ENCODE measurements around the gene SNCA. TPM values are rescaled to one million over a fixed set of nuclear protein-coding genes. Genes with fewer than 3 reads are reported as not detected.

The SNCA gene
- total and polyA plus RNA-seq, 2 of the 8 experiments (the other 6 are each of a cell fraction or from before 2014, with no cell fraction given): 8.5 to 16.8 TPM

DNA sequence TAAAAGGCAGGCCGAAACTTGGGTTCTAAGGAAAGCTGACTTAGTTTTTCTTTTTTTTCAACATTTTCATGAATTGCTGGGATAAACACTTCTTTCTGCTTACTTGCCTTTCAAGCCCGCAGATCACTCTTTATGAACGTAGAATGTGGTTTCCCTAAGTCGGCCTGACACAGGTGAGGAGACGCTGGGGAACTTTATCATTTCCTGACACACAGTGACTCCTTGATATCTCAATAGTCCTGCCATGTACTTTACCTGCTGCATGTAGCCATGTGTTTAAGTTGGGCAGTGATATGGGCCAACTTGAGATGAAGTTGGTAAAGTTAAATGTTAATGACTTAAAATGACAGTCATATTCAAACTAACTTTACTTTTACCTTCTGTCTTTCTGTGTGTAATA, 26.6 kb upstream of the SNCA start:
- no peaks in the 10 kb centered on the region for H3K79me1 ChIP-seq (ENCODE audit: low read depth, low read length)
- no peak overlapping the region for H3K4me3 ChIP-seq (ENCODE audit: extremely low read depth in 1 of 4, insufficient read depth in 2 of 4, low read depth in 3 of 4, low read length in 4 of 4)
- CTCF ChIA-PET (ENCODE audit: partially characterized antibody): interaction anchor here (1.3 kb wide), 1 partner anchor 222 kb away, joined by 3 read pairs; no protein-coding TSS in a partner anchor
- H4K91ac ChIP-seq (replicated peaks; ENCODE audit: insufficient read length, low read length): no peak overlapping the region
- no peaks in the 10 kb centered on the region for H3K4me1 ChIP-seq (replicated peaks in 1 of 4; ENCODE audit: control insufficient read depth in 3 of 4, insufficient read depth in 4 of 4, low read length in 3 of 4)
- H2AFZ ChIP-seq (ENCODE audit: low read length): 0 out of 2 replicates have a peak overlapping the region, but pooled peaks have one; percentile 18
- no peak overlapping the region for H3K4ac ChIP-seq (replicated peaks; ENCODE audit: insufficient read length, low read depth, low read length)
- H3K14ac ChIP-seq (ENCODE audit: insufficient read length): no peak overlapping the region
- DNase-seq (ENCODE audit: low read depth in 1 of 2, low spot score in 2 of 2) (no peak), FAIRE-seq (no peak)
- no peak overlapping the region for H2BK12ac ChIP-seq (ENCODE audit: low read depth, low read length)
- H3K9ac ChIP-seq (replicated peaks in 1 of 4; ENCODE audit: extremely low read depth in 1 of 4, low read depth in 3 of 4, low read length in 3 of 4): no peak overlapping the region
- H3K18ac ChIP-seq (ENCODE audit: extremely low read depth, low read length): no peak overlapping the region
- no peak overlapping the region for H2BK5ac ChIP-seq (ENCODE audit: low read depth, low read length)
- 88% methylated on average over 5 of the region's 5 CpGs; no CpG with 5 or more reads in 1 of the 2 experiments for WGBS, 2 experiments (ENCODE audit: extremely low coverage in 1 of 2, insufficient coverage in 1 of 2, insufficient read length in 1 of 2, insufficient replicate concordance in 2 of 2, low coverage in 1 of 2, low lambda C conversion rate in 2 of 2, missing lambda C conversion rate in 1 of 2)
- H3K79me2 ChIP-seq (ENCODE audit: control insufficient read depth in 1 of 2, insufficient read depth in 2 of 2, low read length in 2 of 2): no peaks in the 10 kb centered on the region
- H3K4me2 ChIP-seq (ENCODE audit: insufficient read depth in 1 of 2, low read depth in 2 of 2, low read length in 2 of 2): no peak overlapping the region
- H3K56ac ChIP-seq (replicated peaks; ENCODE audit: insufficient read length, low read depth, low read length): no peak overlapping the region
- no peak overlapping the region for H4K8ac ChIP-seq (ENCODE audit: extremely low read depth, insufficient read depth, low read length)
- H2BK120ac ChIP-seq (replicated peaks; ENCODE audit: low read depth, low read length): no peak overlapping the region
- no peaks in the 10 kb centered on the region for H3K36me3 ChIP-seq (ENCODE audit: control insufficient read depth in 2 of 4, insufficient read depth in 4 of 4, low read length in 3 of 4)
- no peak overlapping the region for H2BK20ac ChIP-seq (ENCODE audit: low read length)
- no peaks in the 10 kb centered on the region for H3K27me3 ChIP-seq (replicated peaks in 1 of 4; ENCODE audit: control insufficient read depth in 3 of 4, extremely low read depth in 1 of 4, insufficient read depth in 3 of 4, low read length in 3 of 4)
- H3K23me2 ChIP-seq (ENCODE audit: low read depth, low read length): no peaks in the 10 kb centered on the region
- no peaks in the 10 kb centered on the region for H3K9me3 ChIP-seq (ENCODE audit: insufficient read depth in 2 of 2, low read depth in 1 of 2, low read length in 1 of 2)
- no peaks in the 10 kb centered on the region for H4K20me1 ChIP-seq (replicated peaks in 1 of 2; ENCODE audit: control insufficient read depth in 1 of 2, insufficient read depth in 2 of 2, low read length in 2 of 2)
- H3K23ac ChIP-seq (ENCODE audit: insufficient read length): no peak overlapping the region
- no peak overlapping the region for H3K27ac ChIP-seq (ENCODE audit: low read depth, low read length)
- no peak overlapping the region for H4K5ac ChIP-seq (ENCODE audit: insufficient read length, low read depth, low read length)
- POLR2A ChIA-PET (ENCODE audit: partially characterized antibody): no interaction called here
- H2BK15ac ChIP-seq (ENCODE audit: low read length): no peak overlapping the region
- H2AK5ac ChIP-seq (ENCODE audit: low read depth, low read length): no peak overlapping the region
- TF ChIP-seq TEAD4 (IDR thresholded peaks at IDR 0.05; ENCODE audit: low read depth, low read length) (no peak), GABPA (IDR thresholded peaks at IDR 0.05; ENCODE audit: borderline replicate concordance, insufficient read depth, low read length) (no peak), TAF1 (IDR thresholded peaks at IDR 0.05; ENCODE audit: low read depth, low read length) (no peak), BCL11A (IDR thresholded peaks at IDR 0.05; ENCODE audit: low read depth in 2 of 2, low read length in 2 of 2) (no peak), TBP (IDR thresholded peaks at IDR 0.05; ENCODE audit: low read depth, low read length) (no peak), EGR1 (IDR thresholded peaks at IDR 0.05; ENCODE audit: borderline replicate concordance, low read depth, low read length) (no peak), POU5F1 (IDR thresholded peaks at IDR 0.05; ENCODE audit: low read depth, low read length) (no peak), KDM5A (IDR thresholded peaks at IDR 0.05; ENCODE audit: low read length) (no peak), HDAC6 (IDR thresholded peaks at IDR 0.05; ENCODE audit: low read depth, low read length) (no peak), NANOG (IDR thresholded peaks at IDR 0.05; ENCODE audit: insufficient read depth, low read depth, low read length, poor library complexity, severe bottlenecking) (no peak), ASH2L (IDR thresholded peaks at IDR 0.05; ENCODE audit: low read length) (no peak), RFX5 (IDR thresholded peaks at IDR 0.05; ENCODE audit: borderline replicate concordance, low read depth, low read length) (no peak), CHD1 (IDR thresholded peaks at IDR 0.05; ENCODE audit: low read depth, low read length) (no peak), BACH1 (IDR thresholded peaks at IDR 0.05; ENCODE audit: low read length) (no peak), SP2 (IDR thresholded peaks at IDR 0.05; ENCODE audit: low read length) (no peak)
- TF ChIP-seq, protein P1, sequence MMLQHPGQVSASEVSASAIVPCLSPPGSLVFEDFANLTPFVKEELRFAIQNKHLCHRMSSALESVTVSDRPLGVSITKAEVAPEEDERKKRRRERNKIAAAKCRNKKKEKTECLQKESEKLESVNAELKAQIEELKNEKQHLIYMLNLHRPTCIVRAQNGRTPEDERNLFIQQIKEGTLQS (IDR thresholded peaks at IDR 0.05; ENCODE audit: insufficient read depth, low read depth, low read length): no peak
